ENCODE results near the gene C6orf136.

- no peak for TF ChIP-seq POLR2A (IDR thresholded peaks at IDR 0.05)
- TF ChIP-seq CTCF (IDR thresholded peaks at IDR 0.05), result no peak
Measured at GRCh38 chr6:30635834-30636233, 11.1 kb upstream of the C6orf136 start.

Measured in sigmoid colon (tissue), 3 donors.